K562 (cell line): ENCODE measurements around the gene RBM7. TPM values are rescaled to one million over a fixed set of nuclear protein-coding genes. Genes with fewer than 3 reads are reported as not detected.
A peak's percentile ranks its signal among the peaks of the same experiment; 100 is the strongest.

ENCODE experiments used
- ETV5 ChIP-seq: sonication (generic); formaldehyde crosslinking; IDR thresholded peaks from 2 replicates; pipeline ENCODE4 v1.4.0; 2020; ENCODE audit warnings: low read depth, mild to moderate bottlenecking, missing genetic modification reagents
- HNRNPL ChIP-seq: fragments of 200-400 bp; formaldehyde crosslinking; IDR thresholded peaks from 2 replicates; pipeline ENCODE4 v1.6.1; 2017; ENCODE audit warnings: low read depth, mild to moderate bottlenecking, low read length
- JUNB ChIP-seq: fragments of 450-650 bp; formaldehyde crosslinking; conservative IDR thresholded peaks from 2 replicates; pipeline ENCODE4 v1.4.0; 2020; ENCODE audit warnings: mild to moderate bottlenecking
- KDM5B ChIP-seq: fragments of 200-600 bp; sonication (generic); IDR thresholded peaks from 2 replicates; pipeline ENCODE4 v1.6.1; 2012; ENCODE audit warnings: low read depth, mild to moderate bottlenecking, moderate library complexity, low read length, control low read depth, inconsistent platforms; ENCODE audit not compliant: insufficient replicate concordance
- NR0B1 ChIP-seq: fragments of 450-650 bp; IDR thresholded peaks from one replicate; pipeline ENCODE4 v1.6.1; 2018; ENCODE audit warnings: mild to moderate bottlenecking, moderate library complexity; ENCODE audit not compliant: partially characterized antibody
- NR2C2 ChIP-seq, 2 experiments: fragments of 200-800 bp in 1 of 2; sonication (Bioruptor generic) in 1 of 2; sonication (generic) in 1 of 2; formaldehyde crosslinking in 1 of 2; IDR thresholded peaks; 2 replicates each; pipeline versions ENCODE4 v1.6.1 to v1.8.0; 2016 to 2022; ENCODE audit warnings: mild to moderate bottlenecking in 1 of 2, missing compliant biosample characterization in 1 of 2, missing genetic modification characterization in 1 of 2, missing genetic modification reagents in 1 of 2
- PCBP1 ChIP-seq: fragments of 200-400 bp; formaldehyde crosslinking; IDR thresholded peaks from 2 replicates; pipeline ENCODE4 v1.6.1; 2018; ENCODE audit warnings: mild to moderate bottlenecking, low read depth, low read length; ENCODE audit not compliant: poor library complexity, severe bottlenecking
- PHF20 ChIP-seq: fragments of 450-650 bp; IDR thresholded peaks from 2 replicates; pipeline ENCODE4 v1.6.1; 2018; ENCODE audit not compliant: partially characterized antibody
- PHTF2 ChIP-seq: fragments of 250-450 bp; sonication (Bioruptor Pico); IDR thresholded peaks from 2 replicates; pipeline ENCODE4 v1.5.0; 2021; ENCODE audit warnings: mild to moderate bottlenecking
- SIX5 ChIP-seq, 2 experiments: IDR thresholded peaks; 2 replicates each; pipeline ENCODE4 v1.6.1; 2011; ENCODE audit warnings: low read length in 2 of 2, borderline replicate concordance in 1 of 2, low read depth in 1 of 2, mild to moderate bottlenecking in 1 of 2, moderate library complexity in 1 of 2; ENCODE audit not compliant: insufficient read depth in 1 of 2
- SREBF1 ChIP-seq: fragments of 150-350 bp; IDR thresholded peaks from 2 replicates; pipeline ENCODE4 v1.6.1; 2014; ENCODE audit warnings: antibody characterized with exemption, low read depth, low read length, borderline replicate concordance
- TGIF2 ChIP-seq: sonication (generic); formaldehyde crosslinking; IDR thresholded peaks from 2 replicates; pipeline ENCODE4 v1.8.1; 2022; ENCODE audit warnings: mild to moderate bottlenecking, missing genetic modification reagents, moderate library complexity
- XRCC4 ChIP-seq: IDR thresholded peaks from one replicate; pipeline ENCODE4 v1.6.1; 2011; ENCODE audit not compliant: insufficient read depth, insufficient read length; ENCODE audit errors: extremely low read depth
- ZNF146 ChIP-seq: IDR thresholded peaks from one replicate; pipeline ENCODE4 v1.6.1; 2018; ENCODE audit warnings: missing compliant biosample characterization; ENCODE audit not compliant: unreplicated experiment
- ZNF184 ChIP-seq: sonication (generic); formaldehyde crosslinking; IDR thresholded peaks from 2 replicates; pipeline ENCODE4 v1.5.0; 2020; ENCODE audit warnings: missing genetic modification reagents
- ZNF232 ChIP-seq: sonication (generic); formaldehyde crosslinking; IDR thresholded peaks from 2 replicates; pipeline ENCODE4 v1.8.0; 2022; ENCODE audit warnings: mild to moderate bottlenecking, missing genetic modification reagents
- ZNF277 ChIP-seq: fragments of 250-450 bp; sonication (Bioruptor Pico); IDR thresholded peaks from 2 replicates; pipeline ENCODE4 v1.8.0; 2022; ENCODE audit warnings: inconsistent platforms, mild to moderate bottlenecking, moderate library complexity, borderline replicate concordance
- ZNF583 ChIP-seq: fragments of 250-450 bp; sonication (Bioruptor Pico); IDR thresholded peaks from 2 replicates; pipeline ENCODE4 v1.4.0; 2020
- ZNF717 ChIP-seq: fragments of 250-450 bp; sonication (Bioruptor Pico); IDR thresholded peaks from 2 replicates; pipeline ENCODE4 v1.5.0; 2021
- polyA plus RNA-seq, 8 experiments: library from polyadenylated mRNA; depleted of rRNA in 4 of 8; stranded (reverse) in 5 of 8; unstranded in 3 of 8; fragments of >200 nt; fragmentation: Nextera tagmentation in 2 of 8; fragmentation: Illumina TruSeq in 1 of 8; extraction: Ambion mirVana in 2 of 8; extraction: Trizol in 1 of 8; gene quantifications; 2 replicates each; pipeline versions ENCODE4 v1.2.1 to v1.2.3, GENCODE V29; 2011 to 2014; ENCODE audit warnings: inconsistent platforms in 1 of 8, missing spikeins in 1 of 8
- total RNA-seq, 7 experiments: library from RNA; depleted of rRNA in 6 of 7; stranded (reverse); fragments of >200 nt in 6 of 7; fragmentation: Illumina TruSeq in 2 of 7; extraction: Trizol in 2 of 7; gene quantifications; 2 replicates each; pipeline versions ENCODE4 v1.2.1 to v1.2.3, GENCODE V29; 2011 to 2021; ENCODE audit warnings: low replicate concordance in 1 of 7

Gene RBM7
- total and polyA plus RNA-seq, 9 of the 15 experiments (the other 6 are each of a cell fraction or from before 2014, with no cell fraction given), result 26.0 to 76.8 (median 49.6) TPM

- TF ChIP-seq NR0B1 (no peak), NR2C2 (CRISPR knock-in tag; IDR thresholded peaks at IDR 0.05) (no peak), NR2C2 (tag; IDR thresholded peaks at IDR 0.05) (no peak), PCBP1 (no peak), SIX5 (IDR thresholded peaks at IDR 0.05; ENCODE audit: borderline replicate concordance in 1 of 2, insufficient read depth in 1 of 2, low read depth in 1 of 2, low read length in 2 of 2) (no peak), TGIF2 (CRISPR knock-in tag) (no peak), PHTF2 (CRISPR knock-in tag) (no peak), HNRNPL (no peak), JUNB (CRISPR knock-in tag) (no peak), KDM5B (no peak), ZNF146 (no peak), SREBF1 (no peak), ZNF277 (CRISPR knock-in tag) (no peak), ETV5 (CRISPR knock-in tag) (no peak), ZNF583 (no peak), ZNF717 (no peak), ZNF184 (CRISPR knock-in tag) (no peak), XRCC4 (no peak), ZNF232 (CRISPR knock-in tag) (0 out of 2 replicates have a peak, but pooled peaks have one; percentile 45), PHF20 (no peak)
Observed at GRCh38 chr11:114440121-114440860, 39.8 kb downstream of the RBM7 start (continued).
